Activated CD8-positive, alpha-beta memory T cell treated with anti-CD3 and anti-CD28 coated beads, Interleukin-2, amount 50 U/mL, for 1 hour (primary cell): ENCODE results near the gene PCBP1.
"Not testable (repeated sequence)": the region's sequence is repeated elsewhere in the genome, so short reads cannot be mapped to it uniquely, and the experiment has no call there.

Source experiments
- DNase-seq: peaks from one replicate; pipeline ENCODE4 v3.0.0-alpha.2; 2020; ENCODE audit errors: extremely low read depth

PCBP1 gene

DNA sequence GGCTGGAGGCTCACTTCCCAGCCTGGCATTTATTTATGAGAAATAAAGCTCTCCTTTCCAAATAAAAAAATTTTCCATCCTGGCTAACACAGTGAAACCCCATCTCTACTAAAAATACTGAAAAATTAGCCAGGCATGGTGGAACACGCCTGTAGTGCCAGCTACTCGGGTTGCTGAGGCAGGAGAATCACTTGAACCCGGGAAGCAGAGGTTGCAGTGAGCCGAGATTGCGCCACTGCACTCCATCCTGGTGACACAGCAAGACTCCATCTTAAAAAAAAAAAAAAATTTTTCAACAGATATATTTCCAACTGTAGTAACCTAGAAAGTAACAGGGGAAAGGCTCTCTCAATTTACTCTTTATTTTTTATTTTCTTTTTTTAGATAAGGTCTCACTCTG, 6.1 kb upstream of the PCBP1 start:
- DNase-seq, result no peak

DNA sequence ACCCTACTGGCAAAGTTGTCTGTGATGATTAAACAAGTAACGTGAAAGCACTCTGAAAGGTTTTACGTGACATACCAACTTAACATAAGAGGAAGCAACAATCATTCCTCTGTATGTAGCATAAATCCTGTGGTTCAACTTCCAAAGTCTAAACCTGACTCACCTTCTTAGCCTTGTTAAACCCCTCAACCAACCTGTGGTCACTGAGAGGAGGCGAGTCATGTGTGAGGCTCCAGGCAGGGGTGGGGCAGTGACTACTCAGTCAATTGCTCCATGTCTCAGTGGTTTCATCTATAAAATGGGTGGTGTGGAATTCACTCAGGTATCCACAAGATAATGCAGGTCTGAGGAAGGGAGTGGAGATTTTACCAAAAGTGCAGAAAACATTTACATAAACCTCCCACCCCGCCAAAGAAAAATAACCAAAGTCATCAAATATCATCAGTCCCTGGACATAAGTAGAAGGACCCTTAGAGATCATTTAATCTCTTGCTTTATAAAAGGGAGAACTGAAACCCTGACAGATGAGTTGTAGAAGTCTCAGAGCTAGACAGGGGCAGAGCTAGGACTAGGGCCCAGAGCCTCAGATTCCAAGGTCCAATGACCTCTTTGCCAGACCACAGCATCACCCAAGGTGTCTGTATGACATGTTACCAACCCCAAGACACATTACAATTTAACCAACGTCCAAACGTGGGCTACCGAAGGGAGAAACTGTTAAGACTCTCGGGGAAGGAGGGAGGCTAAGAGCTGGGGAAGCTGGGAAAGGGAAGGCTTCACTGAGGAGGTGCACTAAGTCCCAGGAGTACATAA, 3.7 kb upstream of the PCBP1 start:
- no peak for DNase-seq

DNA sequence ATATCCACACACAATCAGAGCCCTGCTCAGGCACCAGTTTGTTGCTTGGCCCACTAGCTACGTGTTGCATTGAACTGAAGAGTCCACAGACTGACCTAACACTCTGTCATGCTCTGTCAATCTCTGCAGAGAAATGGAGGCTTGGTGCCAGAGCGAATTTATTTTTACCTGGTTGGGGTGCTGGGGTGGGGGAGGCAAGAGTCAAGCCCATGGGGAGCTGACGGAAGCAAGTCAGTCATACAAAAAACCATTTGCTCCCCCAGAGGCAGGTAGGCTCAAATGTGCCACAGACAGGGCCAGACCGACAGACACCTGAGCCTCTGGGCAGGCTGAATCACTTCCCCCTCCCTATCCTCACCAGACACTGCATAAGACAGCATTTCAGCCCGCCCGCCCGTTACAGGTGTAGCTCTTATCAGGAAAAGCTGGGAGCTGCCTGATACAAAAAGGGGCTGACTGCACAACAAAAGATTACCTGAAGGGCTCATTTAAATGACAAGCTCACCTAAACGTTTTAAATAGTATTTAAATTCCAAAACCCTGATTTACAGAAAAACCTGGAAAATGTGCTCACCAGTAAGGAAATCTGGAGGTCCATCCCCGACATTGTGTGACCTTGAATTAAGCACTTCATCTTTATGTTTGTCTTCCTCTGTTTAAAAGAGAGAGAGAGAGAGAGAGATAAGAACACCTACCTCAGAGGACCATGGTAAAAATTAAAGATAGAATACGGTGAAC, 2.1 kb upstream of the PCBP1 start:
- peak; percentile 83 for DNase-seq

DNA sequence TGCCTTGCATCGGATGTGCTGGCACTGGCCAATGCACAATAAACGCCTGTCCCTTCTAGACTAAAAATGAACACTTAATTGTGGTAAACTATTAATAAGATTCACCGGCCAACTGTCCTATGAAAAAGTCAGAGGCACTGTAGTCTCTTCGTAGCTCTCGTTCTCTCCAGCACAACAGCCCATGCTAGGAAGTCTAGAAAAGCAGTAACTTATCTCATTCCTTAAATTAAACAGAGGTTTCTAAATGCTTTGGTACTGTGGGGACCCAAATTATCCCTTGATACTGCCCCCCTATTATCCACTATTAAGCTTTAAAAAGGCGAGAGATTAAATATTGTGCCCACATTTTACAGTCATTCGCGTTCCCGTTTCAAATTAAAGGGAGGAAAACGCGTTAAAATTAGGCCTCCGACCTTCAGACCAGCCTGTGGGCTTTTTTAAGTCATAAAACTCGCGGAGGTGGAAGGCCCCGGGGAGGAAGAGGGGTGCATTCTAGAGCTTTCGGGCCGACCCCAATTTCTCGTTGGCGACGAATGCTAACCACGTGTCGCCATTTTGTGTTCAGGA, 1.5 kb upstream of the PCBP1 start:
- DNase-seq, result peak; percentile 41

DNA sequence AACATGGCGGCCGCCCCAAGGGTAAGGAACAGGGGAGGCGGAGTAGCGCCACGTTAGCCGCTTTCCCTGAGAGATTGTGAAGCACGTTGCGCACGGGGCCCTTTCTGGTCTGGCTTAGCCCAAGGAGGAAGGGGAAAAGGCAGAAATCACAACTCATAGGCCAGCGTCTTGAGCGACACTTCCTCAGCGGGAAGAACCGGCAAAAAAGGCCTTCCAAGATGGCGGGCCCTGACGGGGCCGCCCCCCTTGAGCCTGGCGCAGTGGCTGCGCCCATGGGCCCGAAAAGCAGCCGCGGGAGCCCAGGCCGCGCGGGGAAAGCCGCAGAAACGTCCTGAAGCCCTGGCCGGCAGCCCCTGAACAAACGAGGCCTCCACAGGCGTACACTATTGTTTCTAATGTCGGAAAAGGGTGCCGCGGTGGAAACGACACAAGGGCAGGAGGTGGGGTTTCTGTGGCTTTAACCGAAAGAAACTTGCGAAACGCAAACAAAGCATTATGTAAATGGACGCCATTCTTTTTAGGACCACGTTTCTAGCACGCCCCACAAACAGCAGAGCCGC, 919 bp upstream of the PCBP1 start:
- peak; percentile 53 for DNase-seq

DNA sequence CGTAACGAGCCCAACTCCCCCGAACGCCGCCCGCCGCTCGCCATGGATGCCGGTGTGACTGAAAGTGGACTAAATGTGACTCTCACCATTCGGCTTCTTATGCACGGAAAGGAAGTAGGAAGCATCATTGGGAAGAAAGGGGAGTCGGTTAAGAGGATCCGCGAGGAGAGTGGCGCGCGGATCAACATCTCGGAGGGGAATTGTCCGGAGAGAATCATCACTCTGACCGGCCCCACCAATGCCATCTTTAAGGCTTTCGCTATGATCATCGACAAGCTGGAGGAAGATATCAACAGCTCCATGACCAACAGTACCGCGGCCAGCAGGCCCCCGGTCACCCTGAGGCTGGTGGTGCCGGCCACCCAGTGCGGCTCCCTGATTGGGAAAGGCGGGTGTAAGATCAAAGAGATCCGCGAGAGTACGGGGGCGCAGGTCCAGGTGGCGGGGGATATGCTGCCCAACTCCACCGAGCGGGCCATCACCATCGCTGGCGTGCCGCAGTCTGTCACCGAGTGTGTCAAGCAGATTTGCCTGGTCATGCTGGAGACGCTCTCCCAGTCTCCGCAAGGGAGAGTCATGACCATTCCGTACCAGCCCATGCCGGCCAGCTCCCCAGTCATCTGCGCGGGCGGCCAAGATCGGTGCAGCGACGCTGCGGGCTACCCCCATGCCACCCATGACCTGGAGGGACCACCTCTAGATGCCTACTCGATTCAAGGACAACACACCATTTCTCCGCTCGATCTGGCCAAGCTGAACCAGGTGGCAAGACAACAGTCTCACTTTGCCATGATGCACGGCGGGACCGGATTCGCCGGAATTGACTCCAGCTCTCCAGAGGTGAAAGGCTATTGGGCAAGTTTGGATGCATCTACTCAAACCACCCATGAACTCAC, 673 bp downstream of the PCBP1 start:
- no peak for DNase-seq

DNA sequence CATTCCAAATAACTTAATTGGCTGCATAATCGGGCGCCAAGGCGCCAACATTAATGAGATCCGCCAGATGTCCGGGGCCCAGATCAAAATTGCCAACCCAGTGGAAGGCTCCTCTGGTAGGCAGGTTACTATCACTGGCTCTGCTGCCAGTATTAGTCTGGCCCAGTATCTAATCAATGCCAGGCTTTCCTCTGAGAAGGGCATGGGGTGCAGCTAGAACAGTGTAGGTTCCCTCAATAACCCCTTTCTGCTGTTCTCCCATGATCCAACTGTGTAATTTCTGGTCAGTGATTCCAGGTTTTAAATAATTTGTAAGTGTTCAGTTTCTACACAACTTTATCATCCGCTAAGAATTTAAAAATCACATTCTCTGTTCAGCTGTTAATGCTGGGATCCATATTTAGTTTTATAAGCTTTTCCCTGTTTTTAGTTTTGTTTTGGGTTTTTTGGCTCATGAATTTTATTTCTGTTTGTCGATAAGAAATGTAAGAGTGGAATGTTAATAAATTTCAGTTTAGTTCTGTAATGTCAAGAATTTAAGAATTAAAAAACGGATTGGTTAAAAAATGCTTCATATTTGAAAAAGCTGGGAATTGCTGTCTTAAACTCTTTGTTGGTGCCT, 1.4 kb downstream of the PCBP1 start:
- no peak for DNase-seq

DNA sequence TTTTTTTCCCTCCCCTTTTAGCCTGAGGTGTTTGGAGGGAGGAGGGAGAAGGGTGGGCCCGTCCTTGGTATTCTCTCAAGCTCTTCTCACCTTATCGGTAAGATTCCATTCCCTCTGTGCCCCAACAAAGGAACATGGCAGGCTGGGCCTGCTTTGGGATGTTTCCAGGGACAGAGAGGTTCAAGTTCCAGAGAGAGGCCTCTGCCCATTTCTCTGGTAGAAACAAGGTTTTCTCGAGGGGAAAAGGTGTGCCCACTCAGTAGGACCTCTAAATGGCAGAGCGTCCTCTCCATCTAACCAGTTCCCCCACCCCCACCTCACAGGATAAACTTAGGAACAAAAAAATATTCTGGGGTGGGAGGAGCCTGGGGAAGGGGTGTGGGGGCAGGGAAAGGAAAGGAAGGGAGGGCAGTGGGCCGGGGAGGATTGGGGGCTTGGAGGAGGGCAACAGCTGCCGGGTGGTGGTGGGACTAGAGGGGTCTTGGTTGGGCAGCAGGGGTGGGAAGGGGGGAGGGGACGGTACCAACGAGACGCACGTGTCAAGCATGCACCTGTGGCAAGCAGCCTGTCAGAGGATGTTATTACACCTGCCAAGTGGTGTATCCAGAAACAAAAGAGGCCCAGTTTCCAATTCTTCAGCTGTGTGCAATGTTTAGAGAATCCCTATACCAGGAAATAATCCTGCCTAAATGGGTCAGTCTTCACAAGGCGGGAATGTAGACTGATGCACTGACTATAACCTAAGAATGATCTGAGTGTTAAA, 2.1 kb downstream of the PCBP1 start:
- no peak for DNase-seq

DNA sequence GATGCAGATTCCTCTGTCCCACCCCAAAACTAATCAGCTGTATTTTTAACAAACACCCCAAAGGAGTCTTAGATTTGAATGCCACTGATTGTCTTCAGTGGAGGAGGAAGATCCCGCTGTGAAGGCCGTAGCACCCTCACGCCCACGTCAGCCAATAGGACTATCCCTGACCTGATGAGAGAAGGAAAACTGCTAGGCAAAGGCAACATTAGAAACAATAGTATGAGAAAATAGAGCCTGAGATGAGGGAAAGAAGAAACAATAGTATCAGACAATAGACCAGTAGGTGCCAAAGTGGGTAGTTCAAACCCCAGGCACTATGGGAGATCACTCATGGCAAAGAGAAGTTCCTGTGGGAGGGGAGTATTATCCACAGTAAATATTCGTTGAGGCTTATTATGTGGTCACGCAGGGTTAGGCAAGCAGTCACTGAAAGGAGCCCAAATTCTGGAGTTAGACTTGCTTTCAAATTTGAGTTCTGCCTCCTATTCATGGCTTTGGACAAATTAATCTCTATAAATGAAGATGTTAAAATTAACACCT, 2.8 kb downstream of the PCBP1 start:
- no peak for DNase-seq

DNA sequence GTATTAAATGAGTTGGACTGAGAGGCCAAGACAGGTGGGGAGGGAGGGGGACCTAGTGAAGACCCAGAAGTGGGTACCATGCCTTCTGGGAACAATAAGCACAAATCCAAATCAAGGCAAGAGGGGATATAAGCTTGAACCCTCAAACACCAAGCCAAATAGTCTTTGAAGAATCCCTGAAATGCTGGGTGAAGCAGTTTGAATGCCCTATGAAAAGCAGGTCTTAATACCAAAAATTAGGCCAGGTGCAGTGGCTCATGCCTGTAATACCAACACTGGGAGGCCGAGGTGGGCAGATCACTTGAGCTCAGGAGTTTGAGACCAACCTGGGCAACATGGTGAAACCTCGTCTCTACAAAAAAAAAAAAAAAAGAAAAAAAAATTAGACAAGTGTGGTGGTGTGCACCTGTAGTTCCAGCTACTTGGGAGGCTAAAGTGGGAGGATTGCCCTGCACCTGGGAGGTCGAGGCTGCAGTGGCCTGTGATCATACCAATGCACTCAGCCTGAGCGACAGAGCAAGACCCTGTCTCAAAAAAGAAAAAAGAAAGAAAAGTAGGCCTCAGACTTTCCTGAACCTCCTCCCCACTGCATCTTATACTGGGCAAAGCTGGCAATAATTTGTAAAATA, 3.5 kb downstream of the PCBP1 start:
- no peak for DNase-seq

DNA sequence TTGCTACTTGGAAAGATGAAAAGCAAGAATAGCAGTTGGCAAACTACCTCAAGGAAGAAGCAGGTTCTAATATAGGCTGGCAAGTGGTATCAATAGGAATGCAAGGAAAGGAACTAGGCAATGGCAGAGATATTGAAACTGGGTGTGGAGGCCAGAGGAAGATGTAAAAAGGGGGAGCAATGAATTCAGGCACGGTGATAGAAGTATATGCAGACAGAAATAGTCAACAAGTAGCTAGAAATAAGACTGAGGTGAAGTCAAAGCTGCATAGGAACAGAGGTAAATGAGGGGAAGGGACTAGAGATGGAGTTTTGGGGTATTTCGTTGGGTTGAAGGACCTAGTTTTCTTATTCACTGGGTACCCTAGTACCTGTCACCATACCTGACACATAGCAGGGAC, 4.1 kb downstream of the PCBP1 start:
- no peak for DNase-seq

DNA sequence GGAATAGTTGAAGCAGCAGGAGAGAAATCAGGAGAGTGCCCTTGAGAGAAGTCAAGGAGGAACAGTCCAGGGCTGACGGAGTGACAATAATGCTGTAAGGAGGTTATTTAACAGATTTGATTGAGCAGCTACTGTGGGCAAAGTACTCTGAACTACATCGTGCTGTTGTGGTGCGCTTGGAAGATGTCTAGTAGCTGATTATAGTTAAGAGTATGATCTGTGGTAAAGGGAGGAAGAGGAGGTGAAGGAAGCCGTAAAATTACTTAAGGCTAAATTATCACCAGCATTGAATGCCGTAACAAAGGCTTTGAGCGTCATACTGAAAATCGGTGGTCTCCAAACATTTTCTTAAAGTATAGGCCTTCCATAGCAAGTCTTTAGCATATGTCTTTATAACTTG, 4.5 kb downstream of the PCBP1 start:
- DNase-seq, result no peak

DNA sequence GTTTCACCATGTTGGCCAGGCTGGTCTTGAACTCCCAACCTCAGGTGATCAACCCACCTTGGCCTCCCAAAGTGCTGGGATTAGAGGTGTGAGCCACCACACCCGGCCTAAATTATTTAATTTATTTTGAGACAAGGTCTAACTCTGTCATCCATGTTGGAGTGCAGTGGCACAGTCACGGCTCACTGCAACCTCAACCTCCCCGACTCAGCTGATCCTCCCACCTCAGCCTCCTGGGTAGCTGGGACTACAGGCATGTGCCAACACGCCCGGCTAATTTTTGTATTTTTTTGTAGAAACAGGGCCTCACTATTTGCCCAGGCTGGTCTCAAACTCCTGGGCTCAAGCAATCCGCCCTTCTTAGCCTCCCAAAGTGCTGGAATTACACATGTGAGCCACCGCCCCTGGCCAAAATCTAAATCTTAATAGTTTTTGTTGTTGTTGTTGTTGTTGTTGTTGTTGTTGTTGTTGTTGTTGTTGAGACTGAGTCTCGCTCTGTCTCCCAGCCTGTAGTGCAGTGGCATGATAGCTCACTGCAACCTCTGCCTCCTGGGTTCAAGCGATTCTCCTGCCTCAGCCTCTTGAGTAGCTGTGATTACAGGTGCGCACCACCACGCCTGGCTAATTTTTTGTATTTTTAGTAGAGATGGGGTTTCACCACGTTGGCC, 5.4 kb downstream of the PCBP1 start:
- not testable (repeated sequence) for DNase-seq

DNA sequence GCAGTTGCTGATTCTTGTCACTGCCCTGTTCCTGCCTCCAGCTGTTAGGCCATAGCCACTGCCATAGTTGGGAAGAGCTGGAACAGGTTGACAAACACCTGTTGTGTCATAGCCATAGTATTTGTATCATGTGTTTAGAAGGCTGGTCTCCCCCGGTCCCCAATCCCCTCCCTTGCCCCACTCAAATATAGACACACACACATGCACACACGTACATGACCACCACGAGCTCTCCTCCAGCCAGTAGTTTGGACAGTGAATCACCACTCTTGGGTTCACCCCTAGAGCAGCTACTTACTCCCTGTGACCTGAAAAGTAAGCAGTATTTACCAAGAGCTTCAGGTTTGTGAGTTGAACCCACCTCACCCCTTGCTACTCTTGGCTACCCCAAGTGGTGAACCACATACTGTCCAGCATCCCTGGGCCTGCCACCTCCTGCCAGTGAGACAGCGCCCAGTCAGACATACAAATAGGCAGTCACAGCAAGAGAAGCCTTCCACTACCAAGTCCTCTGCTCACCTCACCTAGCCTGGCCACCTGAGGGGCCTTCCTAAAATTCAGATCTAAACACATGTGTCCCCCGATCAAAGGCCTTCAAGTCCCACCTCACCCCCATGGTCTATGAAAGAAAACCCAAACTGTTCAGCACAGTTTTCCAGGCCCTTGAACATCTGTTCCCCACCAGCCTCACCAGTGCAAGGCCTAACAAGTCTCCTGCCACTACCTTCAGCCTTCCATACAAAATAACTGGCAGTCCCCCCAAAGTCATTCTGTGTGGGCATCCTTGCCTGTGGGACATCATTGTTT, 7.1 kb downstream of the PCBP1 start:
- DNase-seq, result no peak

DNA sequence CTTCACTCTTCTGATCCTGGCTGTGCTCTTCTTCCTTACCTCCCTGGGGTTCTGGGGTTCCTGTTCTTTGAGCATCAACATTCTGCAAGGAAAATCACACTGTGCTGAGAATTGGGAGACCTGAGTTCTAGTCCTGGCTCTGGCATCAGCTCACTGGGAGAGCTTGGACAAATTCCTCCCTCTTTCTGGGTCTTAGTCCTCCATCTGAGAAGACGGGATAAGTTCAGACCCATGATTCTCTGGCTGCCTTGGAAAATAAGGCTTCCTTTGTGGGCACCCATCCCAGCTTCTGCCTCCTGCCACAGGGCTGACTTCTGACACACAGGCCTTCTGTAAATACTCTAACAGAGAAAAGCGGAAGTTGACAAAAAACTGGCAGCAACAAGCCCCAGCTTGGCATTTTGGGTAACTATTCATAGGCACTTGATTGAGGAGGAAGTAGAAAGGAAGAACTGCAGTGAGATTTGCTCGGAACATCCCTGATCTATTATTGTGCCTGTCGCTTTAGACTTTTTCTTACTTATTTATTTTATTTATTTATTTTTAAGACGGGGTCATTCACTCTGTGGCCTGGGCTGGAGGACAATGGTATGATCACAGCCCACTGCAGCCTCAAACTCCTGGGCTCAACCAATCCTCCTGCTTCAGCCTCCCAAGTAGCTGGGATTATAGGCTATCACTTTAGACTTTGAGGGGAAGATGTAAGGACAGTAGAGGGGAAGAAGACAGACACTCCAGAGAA, 7.9 kb downstream of the PCBP1 start:
- peak; percentile 35 for DNase-seq

DNA sequence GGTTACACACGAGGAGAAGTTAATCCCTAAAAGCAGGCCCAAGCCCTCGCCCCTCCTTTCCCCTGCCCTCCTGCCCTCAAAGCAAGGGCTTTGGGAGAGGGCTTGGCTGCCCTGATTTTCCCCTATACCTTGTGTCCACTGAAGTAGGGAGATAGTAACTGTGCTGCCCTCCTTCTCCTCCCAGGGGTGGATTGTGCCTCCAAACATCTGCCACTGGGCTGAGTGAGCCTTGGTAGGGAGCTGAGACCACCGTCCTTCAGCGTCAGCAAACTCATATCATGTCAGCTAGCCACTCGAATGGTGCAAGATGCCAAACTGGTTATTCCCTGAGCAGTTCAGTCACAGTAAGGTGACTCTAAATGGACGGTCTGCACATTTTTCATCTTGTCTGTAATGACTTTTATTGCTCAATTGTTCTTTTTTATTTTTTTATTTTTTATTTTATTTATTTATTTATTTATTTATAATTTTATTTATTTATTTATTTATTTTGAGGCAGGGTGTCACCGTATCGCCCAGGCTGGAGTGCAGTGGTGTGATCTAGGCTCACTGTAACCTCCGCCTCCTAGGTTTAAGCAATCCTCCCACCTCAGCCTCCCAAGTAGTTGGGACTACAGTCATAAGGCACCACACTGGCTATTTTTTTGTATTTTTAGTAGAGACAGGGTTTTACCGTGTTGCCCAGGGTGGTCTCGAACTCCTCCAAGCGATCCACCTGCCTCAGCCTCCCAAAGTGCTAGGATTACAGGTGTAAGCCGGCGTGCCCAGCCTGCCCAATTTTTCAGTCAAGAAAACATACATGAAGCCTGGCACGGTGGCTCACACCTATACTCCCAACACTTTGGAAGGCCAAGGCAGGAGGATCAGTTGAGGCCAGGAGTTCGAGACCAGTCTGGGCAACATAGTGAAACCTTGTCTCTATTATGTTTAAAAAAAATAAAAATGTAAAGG, 8.7 kb downstream of the PCBP1 start:
- no peak for DNase-seq
